Measurements from ENCODE around the gene FRMD5.
"Not testable (repeated sequence)": the region's sequence is repeated elsewhere in the genome, so short reads cannot be mapped to it uniquely, and the experiment has no call there.

- not testable (repeated sequence) for TF ChIP-seq CTCF, POLR2AphosphoS5, POLR2A, EP300 (IDR thresholded peaks at IDR 0.05)
Measured at GRCh38 chr15:43825305-43825704, 369.8 kb downstream of the FRMD5 start.

All from sigmoid colon (tissue), 4 donors.